DMS53 treated with DMSO at 0.1 percent for 48 hours (cell line): ENCODE data around the gene ADAMTSL1.

ENCODE experiments used
- DNase-seq: peaks from one replicate; lab custom pipeline; 2025; ENCODE audit not compliant: unreplicated experiment; lab: John Stamatoyannopoulos, UW

Gene ADAMTSL1

DNA sequence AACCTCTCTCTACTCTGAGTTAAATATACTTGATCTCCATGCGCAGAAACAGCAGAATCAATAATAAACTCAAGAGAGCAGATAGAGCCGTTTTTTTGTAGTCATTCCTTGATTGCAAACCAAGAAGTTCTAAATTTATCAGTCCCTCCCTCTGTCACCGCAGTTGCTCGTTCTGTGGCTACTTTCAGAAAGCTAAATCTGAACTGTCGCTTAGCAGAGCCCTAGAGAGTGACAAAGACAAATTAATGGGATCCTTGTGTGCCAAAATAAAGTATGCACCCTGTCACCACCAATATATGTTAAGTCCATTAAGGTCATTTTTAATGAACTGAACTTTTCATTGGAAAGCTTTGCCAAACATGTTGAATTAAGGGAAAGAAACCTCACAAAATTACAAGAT lies 218.3 kb downstream of the ADAMTSL1 start:
- no peak for DNase-seq

- DNase-seq: no peak
These were observed 219.0 kb downstream of the ADAMTSL1 start for GRCh38 chr9:18692962-18693361.

DNA sequence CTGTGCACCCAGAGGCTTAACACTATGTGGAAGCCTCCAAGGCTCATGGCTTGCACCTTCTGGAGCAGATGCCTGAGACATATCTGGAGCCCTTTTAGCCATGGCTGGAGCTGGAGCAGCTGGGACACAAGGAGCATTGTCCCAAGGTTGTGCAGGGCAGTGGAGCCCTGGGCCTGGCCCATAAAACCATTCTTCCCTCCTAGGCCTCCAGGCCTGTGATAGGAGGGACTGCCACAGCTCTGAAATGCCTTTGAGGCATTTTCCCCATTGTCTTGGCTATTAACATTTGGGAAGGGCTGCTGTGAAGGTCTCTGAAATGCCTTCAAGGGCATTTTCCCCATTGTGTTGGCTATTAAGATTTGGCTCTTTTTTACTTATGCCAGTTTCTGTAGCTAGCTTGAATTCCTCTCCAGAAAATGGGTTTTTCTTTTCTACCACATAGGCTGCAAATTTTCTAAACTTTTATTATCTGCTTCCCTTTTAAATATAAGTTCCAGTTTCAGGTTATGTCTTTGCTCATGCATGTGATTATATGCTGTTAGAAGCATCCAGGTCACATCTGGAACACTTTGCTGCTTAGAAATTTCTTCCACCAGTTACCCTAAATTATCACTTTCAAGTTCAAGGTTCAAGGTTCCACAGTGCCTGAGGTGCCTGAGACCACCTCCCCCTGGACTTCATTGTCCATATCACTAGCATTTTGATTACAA lies 221.2 kb downstream of the ADAMTSL1 start:
- no peak for DNase-seq

DNA sequence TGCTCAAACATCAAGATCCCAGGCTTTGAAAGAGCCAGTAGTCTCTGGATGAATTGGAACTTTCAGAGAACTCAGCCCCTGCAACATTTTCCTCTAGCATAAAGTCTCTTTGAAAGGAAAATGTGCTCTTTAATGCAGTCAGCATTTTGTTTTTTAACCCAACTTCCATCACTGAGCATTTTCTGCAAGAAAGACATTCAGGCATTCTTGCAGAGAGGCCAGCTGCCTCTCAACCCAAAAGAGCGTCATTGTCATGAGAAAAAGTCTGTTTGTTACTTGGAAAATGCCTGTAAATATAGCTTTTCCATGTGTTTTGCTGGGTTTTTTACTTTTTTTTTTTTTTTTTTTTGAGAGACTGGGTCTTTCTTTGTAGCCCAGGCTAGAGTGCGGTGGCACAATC lies 225.0 kb downstream of the ADAMTSL1 start:
- no peak for DNase-seq

- DNase-seq: no peak
These were observed 225.8 kb downstream of the ADAMTSL1 start for GRCh38 chr9:18699764-18700163.

GRCh38 chr9:18700714-18701113 lies 226.8 kb downstream of the ADAMTSL1 start:
- no peak for DNase-seq

DNA sequence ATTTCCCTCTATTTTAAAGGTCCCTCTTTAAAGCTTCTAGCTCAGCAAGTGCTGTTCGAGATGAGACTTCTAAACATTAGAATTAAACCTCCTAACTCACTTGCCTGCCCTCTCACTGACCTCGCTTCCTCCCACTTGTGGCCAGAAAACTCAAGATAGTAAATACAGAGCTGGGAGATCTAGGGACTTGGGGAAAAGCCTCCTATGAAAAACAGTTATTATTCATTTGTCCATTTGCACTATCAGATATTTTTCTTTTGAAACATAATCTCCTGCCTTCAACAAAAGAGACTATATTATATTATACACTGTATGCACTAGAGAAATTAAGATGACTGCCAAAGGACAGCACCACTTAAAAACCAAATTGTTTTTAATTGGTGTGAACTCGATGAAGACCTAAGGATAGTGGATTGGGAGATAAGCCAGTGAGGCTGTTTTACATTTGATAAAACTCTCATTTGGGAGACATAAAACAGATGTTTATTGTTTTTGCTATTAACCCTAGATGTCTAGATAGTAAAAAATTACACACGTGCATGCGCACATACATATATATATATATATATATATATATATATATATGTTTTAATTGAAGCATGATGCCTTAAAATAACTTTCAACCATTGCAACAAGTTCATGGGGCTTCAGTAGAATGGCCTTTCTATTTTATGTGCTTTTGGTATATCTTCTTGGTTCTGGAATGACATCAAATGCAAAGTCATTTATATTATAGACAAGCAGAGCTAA lies 229.4 kb downstream of the ADAMTSL1 start:
- no peak for DNase-seq

DNA sequence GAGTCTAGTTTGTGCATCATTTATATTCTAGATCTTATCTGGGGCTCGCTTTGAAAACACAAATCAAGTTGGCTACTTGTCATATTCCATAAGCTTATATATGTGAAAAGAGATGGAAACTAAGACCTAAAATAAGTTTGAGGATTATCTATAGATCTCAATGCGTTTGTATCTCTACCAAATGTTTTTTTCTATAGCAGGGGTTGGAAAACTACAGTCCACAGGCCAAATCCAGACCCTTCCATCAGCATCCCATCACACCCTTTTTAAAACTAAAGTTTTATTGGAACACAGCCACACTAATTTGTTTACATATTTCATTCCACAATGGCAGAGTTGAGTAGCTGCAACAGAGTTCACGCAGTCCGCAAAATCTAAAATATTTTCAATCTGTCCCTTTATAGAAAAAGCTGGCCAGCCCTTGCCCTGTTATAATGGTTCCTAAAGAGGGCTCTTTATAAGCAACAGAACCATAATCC lies 230.0 kb downstream of the ADAMTSL1 start:
- no peak for DNase-seq

DNA sequence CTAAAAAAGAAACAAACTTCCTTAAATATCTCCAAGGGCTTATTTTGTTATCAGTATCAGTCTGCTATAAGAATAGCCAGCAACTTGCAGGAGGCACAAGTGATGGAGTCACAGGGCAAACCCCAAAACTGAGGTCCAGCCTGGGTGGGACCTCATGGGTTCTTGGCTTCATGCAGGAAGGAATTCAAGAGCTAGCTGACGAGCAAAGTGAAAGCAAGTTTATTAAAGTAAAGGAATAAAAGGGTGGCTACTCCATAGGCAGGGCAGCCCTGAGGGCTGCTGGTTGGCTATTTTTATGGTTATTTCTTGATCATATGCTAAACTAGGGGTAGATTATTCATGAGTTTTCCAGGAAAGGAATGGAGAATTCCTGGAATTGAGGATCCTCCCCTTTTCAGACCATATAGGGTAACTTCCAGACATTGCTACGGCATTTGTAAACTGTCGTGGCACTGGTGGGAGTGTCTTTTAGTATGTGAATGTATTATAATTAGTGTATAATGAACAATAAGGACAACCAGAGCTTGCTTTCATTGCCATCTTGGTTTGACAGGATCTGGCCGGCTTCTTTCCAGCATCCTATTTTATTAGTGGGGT lies 231.9 kb downstream of the ADAMTSL1 start:
- no peak for DNase-seq

GRCh38 chr9:18706648-18707047 lies 232.7 kb downstream of the ADAMTSL1 start:
- no peak for DNase-seq

DNA sequence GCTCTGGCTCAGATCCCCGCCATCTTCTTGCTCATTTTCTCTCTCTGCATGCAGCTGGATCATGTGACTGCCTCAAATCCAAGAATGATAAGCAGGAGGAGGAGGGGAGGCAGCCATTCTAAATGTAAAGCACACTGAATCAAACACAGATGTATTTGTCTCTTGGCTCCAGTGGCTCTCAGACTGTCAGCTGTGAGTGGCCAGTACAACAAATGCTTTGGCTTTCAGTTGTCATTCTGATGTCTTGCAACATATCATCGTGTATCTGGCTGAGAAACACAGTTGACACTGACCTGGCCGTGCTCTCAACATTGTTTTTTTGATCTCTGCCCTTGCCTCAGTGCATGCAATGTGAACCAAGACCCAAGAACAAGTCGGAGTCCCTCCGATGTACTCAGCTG lies 233.1 kb downstream of the ADAMTSL1 start:
- no peak for DNase-seq

DNA sequence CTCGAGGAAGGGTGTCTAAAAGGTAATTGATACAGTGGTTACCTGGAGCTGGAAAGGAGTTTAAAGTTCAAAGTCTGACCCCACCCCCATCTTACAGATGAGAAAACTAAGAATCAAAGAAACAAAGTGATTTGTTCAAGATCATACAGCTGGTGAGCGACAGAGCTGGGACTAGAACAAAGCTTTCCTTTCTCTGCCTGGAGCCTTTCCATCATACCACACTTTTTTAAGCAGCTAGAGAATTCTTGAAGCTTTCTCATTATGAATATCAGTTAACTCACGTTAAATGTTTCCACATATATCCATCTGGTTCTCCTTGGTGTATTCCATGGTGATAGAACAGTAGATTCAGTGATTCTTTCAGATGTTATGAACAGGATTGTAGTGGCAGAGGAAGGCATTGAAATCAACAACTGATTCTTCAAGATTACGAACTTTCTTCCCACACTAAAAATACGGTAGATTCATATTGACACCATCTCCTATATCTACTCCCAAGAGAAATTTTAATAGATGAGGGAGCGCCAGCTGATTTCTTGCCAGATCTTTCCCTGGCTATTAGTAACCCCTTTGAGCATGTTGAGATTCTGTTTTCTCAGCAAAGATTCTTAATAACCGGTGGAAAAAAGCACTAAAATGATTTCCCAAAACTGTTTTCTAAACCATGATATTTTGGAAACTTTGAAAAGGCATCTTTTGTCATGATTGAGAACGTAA lies 233.7 kb downstream of the ADAMTSL1 start:
- no peak for DNase-seq

GRCh38 chr9:18708429-18708828 lies 234.5 kb downstream of the ADAMTSL1 start:
- no peak for DNase-seq

DNA sequence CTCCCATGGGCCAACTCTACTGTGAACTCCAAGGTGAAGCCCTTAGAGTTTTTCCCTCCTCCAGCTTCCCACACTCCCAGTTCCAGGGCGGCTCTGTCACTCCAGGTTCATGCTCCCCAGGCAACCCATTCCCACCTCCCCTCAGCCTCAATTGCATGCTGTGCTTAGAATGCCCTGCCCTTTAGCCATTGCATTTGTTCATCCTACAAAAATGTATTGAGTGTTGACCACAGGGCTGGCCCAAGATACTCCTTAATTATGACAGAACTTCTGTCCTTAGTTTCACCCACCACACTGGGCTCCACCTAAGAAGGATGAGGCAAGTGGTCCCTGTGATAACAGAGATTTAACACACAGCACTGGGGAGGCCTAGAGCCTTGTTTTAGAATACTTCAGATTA lies 236.1 kb downstream of the ADAMTSL1 start:
- DNase-seq: no peak

- no peak for DNase-seq
These were observed 243.8 kb downstream of the ADAMTSL1 start for GRCh38 chr9:18717759-18718158.

GRCh38 chr9:18718393-18718792 lies 244.4 kb downstream of the ADAMTSL1 start:
- DNase-seq: no peak

DNA sequence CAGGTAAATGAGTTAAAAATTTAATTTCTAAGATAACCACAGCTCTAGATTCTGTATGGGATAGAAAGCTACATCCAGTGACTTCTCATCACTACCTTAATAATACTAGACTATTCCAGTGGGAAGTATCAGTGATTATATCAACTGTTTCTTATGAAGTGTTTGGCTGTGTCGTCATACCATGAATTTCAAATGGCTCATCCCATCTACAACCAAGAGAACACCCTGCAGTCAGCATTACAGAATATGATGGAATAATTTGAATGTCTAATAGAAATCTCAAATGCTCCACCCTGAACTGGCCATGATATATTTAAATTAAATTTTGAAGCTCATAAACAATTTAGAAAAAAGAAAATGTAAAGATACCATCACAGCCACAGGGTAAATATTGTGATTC lies 245.0 kb downstream of the ADAMTSL1 start:
- DNase-seq: no peak

DNA sequence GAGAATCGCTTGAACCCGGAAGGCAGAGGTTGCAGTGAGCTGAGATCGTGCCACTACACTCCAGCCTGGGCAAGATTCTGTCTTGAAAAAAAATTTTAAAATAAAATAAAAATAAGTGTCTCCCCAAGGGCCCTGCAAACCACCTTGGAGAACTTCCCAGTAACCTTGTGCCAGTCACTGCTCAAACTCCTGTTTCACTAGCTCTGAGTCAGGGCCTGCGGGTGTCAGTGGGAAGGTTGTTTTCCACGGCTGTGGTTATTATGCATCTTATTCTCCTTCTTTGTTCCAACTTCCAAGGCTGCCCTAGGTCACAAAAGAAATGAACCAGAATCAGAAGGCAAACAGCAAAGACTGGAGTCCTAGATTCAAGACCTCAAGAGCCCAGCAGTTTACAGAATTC lies 246.7 kb downstream of the ADAMTSL1 start:
- DNase-seq: no peak

- DNase-seq: peak; percentile 46
These were observed 247.5 kb downstream of the ADAMTSL1 start for GRCh38 chr9:18721267-18721994.

- DNase-seq: no peak
These were observed 248.0 kb downstream of the ADAMTSL1 start for GRCh38 chr9:18721995-18722310.

- DNase-seq: no peak
These were observed 248.9 kb downstream of the ADAMTSL1 start for GRCh38 chr9:18722882-18723281.
